WTC11 (cell line): ENCODE results near the gene SERPINB3.

Experiments
- CTCF ChIP-seq: fragments of 200-600 bp; IDR thresholded peaks from 2 replicates; pipeline ENCODE4 v1.8.0; 2022; ENCODE audit warnings: antibody characterized with exemption
- FOXJ3 ChIP-seq: sonication (generic); formaldehyde crosslinking; IDR thresholded peaks from 2 replicates; pipeline ENCODE4 v1.9.0; 2021; ENCODE audit warnings: missing genetic modification reagents, mild to moderate bottlenecking, borderline replicate concordance
- GABPB1 ChIP-seq: sonication (generic); formaldehyde crosslinking; IDR thresholded peaks from 2 replicates; pipeline ENCODE4 v1.8.1; 2023; ENCODE audit warnings: mild to moderate bottlenecking, missing genetic modification reagents
- SP1 ChIP-seq: sonication (generic); formaldehyde crosslinking; conservative IDR thresholded peaks from 2 replicates; pipeline ENCODE4 v1.8.1; 2022; ENCODE audit warnings: missing genetic modification reagents
- ZNF121 ChIP-seq: sonication (generic); formaldehyde crosslinking; IDR thresholded peaks from 2 replicates; pipeline ENCODE4 v1.8.0; 2023; ENCODE audit warnings: missing genetic modification reagents
- TF ChIP-seq, protein P1 (sequence below): sonication (generic); formaldehyde crosslinking; IDR thresholded peaks from 2 replicates; pipeline ENCODE4 v1.8.1; 2022; ENCODE audit warnings: low read depth, missing genetic modification reagents, borderline replicate concordance

DNA sequence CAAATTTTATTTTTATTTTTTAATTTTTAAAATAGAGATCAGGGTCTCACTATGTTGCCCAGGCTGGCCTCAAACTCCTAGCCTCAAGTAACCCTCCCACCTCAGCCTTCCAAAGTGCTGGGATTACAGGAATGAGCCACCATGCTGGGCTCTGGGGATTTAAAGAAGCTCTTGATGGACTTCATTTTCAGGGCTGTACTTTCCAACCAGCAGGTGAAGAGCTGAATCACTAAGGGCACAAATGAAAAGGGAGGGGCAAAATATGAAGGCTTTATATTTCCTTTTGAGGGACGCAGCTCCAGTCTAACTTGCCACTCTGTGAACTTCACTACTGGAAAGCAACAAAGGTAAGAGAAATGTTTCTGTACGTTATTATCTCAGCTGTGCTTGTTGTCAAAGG, 41.0 kb upstream of the SERPINB3 start, which contains the start of gene SERPINB11:
- TF ChIP-seq CTCF (no peak), ZNF121 (CRISPR knock-in tag) (no peak), FOXJ3 (CRISPR knock-in tag) (no peak), SP1 (CRISPR knock-in tag) (no peak), GABPB1 (CRISPR knock-in tag) (no peak)
- TF ChIP-seq, protein P1, sequence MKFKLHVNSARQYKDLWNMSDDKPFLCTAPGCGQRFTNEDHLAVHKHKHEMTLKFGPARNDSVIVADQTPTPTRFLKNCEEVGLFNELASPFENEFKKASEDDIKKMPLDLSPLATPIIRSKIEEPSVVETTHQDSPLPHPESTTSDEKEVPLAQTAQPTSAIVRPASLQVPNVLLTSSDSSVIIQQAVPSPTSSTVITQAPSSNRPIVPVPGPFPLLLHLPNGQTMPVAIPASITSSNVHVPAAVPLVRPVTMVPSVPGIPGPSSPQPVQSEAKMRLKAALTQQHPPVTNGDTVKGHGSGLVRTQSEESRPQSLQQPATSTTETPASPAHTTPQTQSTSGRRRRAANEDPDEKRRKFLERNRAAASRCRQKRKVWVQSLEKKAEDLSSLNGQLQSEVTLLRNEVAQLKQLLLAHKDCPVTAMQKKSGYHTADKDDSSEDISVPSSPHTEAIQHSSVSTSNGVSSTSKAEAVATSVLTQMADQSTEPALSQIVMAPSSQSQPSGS (CRISPR knock-in tag) = no peak
